PC-9 (cell line): ENCODE results near the gene PRXL2A. TPM values are rescaled to one million over a fixed set of nuclear protein-coding genes. Genes with fewer than 3 reads are reported as not detected.

Experiments used
- BruUV-seq: library from RNA; stranded (reverse); fragments of 400-500 nt; replicated peaks from 2 replicates; lab custom pipeline; 2021; lab: Mats Ljungman, UMichigan
- CTCF ChIA-PET: fragments of 300-600 bp; sonication (Branson Sonifier 250); formaldehyde crosslinking; loops from one replicate; lab custom pipeline; 2022; ENCODE audit warnings: antibody characterized with exemption; lab: Charles Lee
- POLR2A ChIA-PET: fragments of 300-600 bp; sonication (Branson Sonifier 250); formaldehyde crosslinking; loops from one replicate; lab custom pipeline; 2022; ENCODE audit warnings: antibody characterized with exemption; ENCODE audit not compliant: unreplicated experiment; lab: Charles Lee
- DNase-seq, 2 experiments: peaks; one replicate each; pipeline versions ENCODE4 v3.0.0 to v3.0.0-alpha.2; 2015 to 2022; ENCODE audit warnings: mixed read lengths in 1 of 2
- H2AFZ ChIP-seq: fragments of 200-600 bp; sonication (generic); 2 replicates; pipeline ENCODE4 v1.8.1; 2017; ENCODE audit warnings: antibody characterized with exemption
- H3F3A ChIP-seq: fragments of 200-600 bp; sonication (generic); 2 replicates; pipeline ENCODE4 v1.8.1; 2017; ENCODE audit warnings: antibody characterized with exemption, mild to moderate bottlenecking, low read depth; ENCODE audit not compliant: insufficient read depth
- H3K27ac ChIP-seq: fragments of 200-600 bp; sonication (generic); 2 replicates; pipeline ENCODE4 v1.6.1; 2016; ENCODE audit warnings: mixed run types
- H3K27me3 ChIP-seq: fragments of 200-600 bp; sonication (generic); 2 replicates; pipeline ENCODE4 v1.6.1; 2016; ENCODE audit warnings: low read depth, mixed run types; ENCODE audit not compliant: insufficient read depth
- H3K36me3 ChIP-seq: fragments of 200-600 bp; sonication (generic); 2 replicates; pipeline ENCODE4 v1.6.1; 2016; ENCODE audit warnings: low read depth, mixed run types
- H3K4me1 ChIP-seq: fragments of 200-600 bp; sonication (generic); replicated peaks from 2 replicates; pipeline ENCODE4 v1.6.1; 2016; ENCODE audit warnings: mixed run types; ENCODE audit not compliant: insufficient read depth
- H3K4me2 ChIP-seq: fragments of 200-600 bp; sonication (generic); 2 replicates; pipeline ENCODE4 v1.6.1; 2017; ENCODE audit warnings: mixed run types
- H3K4me3 ChIP-seq: fragments of 200-600 bp; sonication (generic); 2 replicates; pipeline ENCODE4 v1.6.1; 2016; ENCODE audit warnings: mixed run types
- H3K79me2 ChIP-seq: fragments of 200-600 bp; sonication (generic); 2 replicates; pipeline ENCODE4 v1.6.1; 2017; ENCODE audit warnings: low read depth, mixed run types
- H3K9me2 ChIP-seq: fragments of 200-600 bp; sonication (generic); 2 replicates; pipeline ENCODE4 v1.8.1; 2017; ENCODE audit warnings: mild to moderate bottlenecking; ENCODE audit not compliant: insufficient read depth
- H3K9me3 ChIP-seq: fragments of 200-600 bp; sonication (generic); 2 replicates; pipeline ENCODE4 v1.8.1; 2016; ENCODE audit warnings: low read depth; ENCODE audit not compliant: insufficient read depth
- H4K20me1 ChIP-seq: fragments of 200-600 bp; sonication (generic); 2 replicates; pipeline ENCODE4 v1.8.1; 2017; ENCODE audit not compliant: insufficient read depth
- EZH2 ChIP-seq: fragments of 200-600 bp; sonication (generic); IDR thresholded peaks from 2 replicates; pipeline ENCODE4 v1.8.0; 2017; ENCODE audit warnings: antibody characterized with exemption, low read depth
- intact Hi-C: fragments of 100-400 bp; cut with micrococcal nuclease; formaldehyde crosslinking; loops from one replicate; pipeline ENCODE4 v1.10.0; 2022; ENCODE audit not compliant: unreplicated experiment
- total RNA-seq: library from RNA; stranded (reverse); gene quantifications from 2 replicates; pipeline ENCODE4 v1.2.3, GENCODE V29; 2021
- TF ChIP-seq, protein P1 (sequence below): fragments of 200-600 bp; sonication (generic); conservative IDR thresholded peaks from 2 replicates; pipeline ENCODE4 v1.6.1; 2017; ENCODE audit warnings: mixed run types, antibody characterized with exemption, mild to moderate bottlenecking, moderate library complexity

The PRXL2A gene
- total RNA-seq, 1 experiment from 2014 or later: 88.7 TPM

DNA sequence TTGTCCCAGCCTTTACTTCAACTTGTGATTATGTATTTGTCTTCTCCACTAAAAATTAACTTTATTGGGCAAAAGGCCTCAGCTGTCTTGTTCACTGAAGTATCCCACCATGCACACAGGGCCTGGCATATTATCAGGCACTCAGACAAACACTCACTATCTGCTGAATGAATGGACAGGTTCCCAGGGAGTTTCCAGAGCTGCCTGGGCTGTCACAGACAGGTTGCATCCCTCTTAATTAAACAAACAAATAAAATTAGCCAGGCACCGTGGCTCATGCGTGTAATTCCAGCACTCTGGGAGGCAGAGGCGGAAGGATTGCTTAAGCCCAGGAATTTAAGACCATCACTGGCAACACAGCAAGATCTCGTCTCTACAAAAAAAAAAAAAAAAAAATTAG, 44.3 kb downstream of the PRXL2A start:
- no peak for DNase-seq
- Histone ChIP-seq H3K36me3 (peaks cover 4% of the 10 kb centered on the region; the same call in 1 of the 2 replicates), H3K9me3 (0 out of 2 replicates have a peak, but pooled peaks cover 3% of the 10 kb centered on the region), H3K4me1 (peaks cover 36% of the 10 kb centered on the region), H3K27me3 (no peaks in the 10 kb centered on the region), H3K4me3 (peak overlapping the region; percentile 67; the same call in 1 of the 2 replicates), H3K4me2 (peak overlapping the region; percentile 91), H3F3A (peaks cover 23% of the 10 kb centered on the region; the same call in 1 of the 2 replicates), H4K20me1 (peaks cover 23% of the 10 kb centered on the region), H3K79me2 (peaks cover 54% of the 10 kb centered on the region), H3K27ac (no peak overlapping the region; the same call in 1 of the 2 replicates), H2AFZ (no peak overlapping the region), H3K9me2 (no peaks in the 10 kb centered on the region)
- intact Hi-C loops: loop anchor here (1.0 kb wide), 1 partner anchor 23 kb away; no protein-coding TSS in a partner anchor
- ChIA-PET CTCF (interaction anchor here (0.9 to 1.4 kb wide), 2 partner anchors 8 to 19 kb away, joined by 3 to 10 read pairs; no protein-coding TSS in a partner anchor), POLR2A (no interaction called here)
- TF ChIP-seq, protein P1, sequence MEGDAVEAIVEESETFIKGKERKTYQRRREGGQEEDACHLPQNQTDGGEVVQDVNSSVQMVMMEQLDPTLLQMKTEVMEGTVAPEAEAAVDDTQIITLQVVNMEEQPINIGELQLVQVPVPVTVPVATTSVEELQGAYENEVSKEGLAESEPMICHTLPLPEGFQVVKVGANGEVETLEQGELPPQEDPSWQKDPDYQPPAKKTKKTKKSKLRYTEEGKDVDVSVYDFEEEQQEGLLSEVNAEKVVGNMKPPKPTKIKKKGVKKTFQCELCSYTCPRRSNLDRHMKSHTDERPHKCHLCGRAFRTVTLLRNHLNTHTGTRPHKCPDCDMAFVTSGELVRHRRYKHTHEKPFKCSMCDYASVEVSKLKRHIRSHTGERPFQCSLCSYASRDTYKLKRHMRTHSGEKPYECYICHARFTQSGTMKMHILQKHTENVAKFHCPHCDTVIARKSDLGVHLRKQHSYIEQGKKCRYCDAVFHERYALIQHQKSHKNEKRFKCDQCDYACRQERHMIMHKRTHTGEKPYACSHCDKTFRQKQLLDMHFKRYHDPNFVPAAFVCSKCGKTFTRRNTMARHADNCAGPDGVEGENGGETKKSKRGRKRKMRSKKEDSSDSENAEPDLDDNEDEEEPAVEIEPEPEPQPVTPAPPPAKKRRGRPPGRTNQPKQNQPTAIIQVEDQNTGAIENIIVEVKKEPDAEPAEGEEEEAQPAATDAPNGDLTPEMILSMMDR: no peak
- TF ChIP-seq EZH2: no peak
- no TSS peak for BruUV-seq

DNA sequence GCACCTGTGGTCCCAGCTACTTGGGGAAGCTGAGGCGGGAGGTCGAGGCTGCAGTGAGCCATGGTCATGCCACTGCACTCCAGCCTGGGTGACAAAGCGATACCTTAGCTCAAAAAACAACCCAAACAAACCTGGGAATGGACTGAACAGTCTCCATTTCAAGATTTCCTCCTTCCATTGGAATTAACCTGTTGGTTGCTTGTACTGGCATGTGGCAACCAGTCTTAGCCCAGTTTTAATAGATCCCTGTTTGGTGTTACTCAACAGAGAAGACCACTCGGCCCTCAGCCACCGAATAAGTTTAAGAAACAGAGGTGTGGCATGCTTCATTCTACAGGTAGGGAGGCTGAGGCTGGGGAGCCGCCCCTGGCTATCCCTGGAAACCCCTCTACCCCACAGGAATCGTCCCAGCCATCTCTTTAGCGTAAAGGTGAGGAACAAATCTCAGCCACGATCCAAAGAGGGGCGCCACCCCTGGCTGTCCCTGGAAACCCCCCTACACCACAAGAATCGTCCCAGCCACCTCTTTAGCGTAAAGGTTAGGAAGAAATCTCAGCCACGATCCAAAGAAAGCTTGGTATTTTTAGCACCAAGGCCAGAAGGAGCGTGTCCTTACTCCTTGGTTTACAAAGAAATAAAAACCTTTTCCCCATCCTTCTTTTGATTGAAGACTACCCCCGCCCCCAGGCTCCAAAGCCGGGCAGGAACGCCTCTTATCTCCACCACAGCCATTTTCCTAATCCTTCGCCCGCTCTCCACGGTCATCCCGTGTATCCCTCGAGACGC, 44.9 kb downstream of the PRXL2A start:
- TF ChIP-seq, protein P1: no peak
- TF ChIP-seq EZH2: no peak
- TSS peak; percentile 89 for BruUV-seq
- peaks cover 29% of the 10 kb centered on the region; the same call in 1 of the 2 replicates for H3F3A ChIP-seq
- intact Hi-C loops: loop anchor here (1.0 kb wide), 1 partner anchor 24 kb away; no protein-coding TSS in a partner anchor
- H3K4me1 ChIP-seq: peaks cover 42% of the 10 kb centered on the region
- ChIA-PET POLR2A (interaction anchor here (0.6 to 0.9 kb wide), 2 partner anchors 42 to 48 kb away, joined by 4 to 24 read pairs; no protein-coding TSS in a partner anchor), CTCF (interaction anchor here (0.6 to 1.4 kb wide), 4 partner anchors 9 to 72 kb away, joined by 3 to 10 read pairs (median 4); no protein-coding TSS in a partner anchor)
- H3K4me3 ChIP-seq: peak overlapping the region; percentile 67
- peaks cover 60% of the 10 kb centered on the region for H3K79me2 ChIP-seq
- H2AFZ ChIP-seq: peak overlapping the region; percentile 88
- H3K9me2 ChIP-seq: no peaks in the 10 kb centered on the region
- H3K27me3 ChIP-seq: no peaks in the 10 kb centered on the region
- H3K27ac ChIP-seq: peak overlapping the region; percentile 61
- peak overlapping the region; percentile 91 for H3K4me2 ChIP-seq
- H4K20me1 ChIP-seq: peaks cover 28% of the 10 kb centered on the region
- DNase-seq: no peak
- H3K9me3 ChIP-seq: 0 out of 2 replicates have a peak, but pooled peaks cover 3% of the 10 kb centered on the region
- H3K36me3 ChIP-seq: peaks cover 7% of the 10 kb centered on the region; the same call in 1 of the 2 replicates

DNA sequence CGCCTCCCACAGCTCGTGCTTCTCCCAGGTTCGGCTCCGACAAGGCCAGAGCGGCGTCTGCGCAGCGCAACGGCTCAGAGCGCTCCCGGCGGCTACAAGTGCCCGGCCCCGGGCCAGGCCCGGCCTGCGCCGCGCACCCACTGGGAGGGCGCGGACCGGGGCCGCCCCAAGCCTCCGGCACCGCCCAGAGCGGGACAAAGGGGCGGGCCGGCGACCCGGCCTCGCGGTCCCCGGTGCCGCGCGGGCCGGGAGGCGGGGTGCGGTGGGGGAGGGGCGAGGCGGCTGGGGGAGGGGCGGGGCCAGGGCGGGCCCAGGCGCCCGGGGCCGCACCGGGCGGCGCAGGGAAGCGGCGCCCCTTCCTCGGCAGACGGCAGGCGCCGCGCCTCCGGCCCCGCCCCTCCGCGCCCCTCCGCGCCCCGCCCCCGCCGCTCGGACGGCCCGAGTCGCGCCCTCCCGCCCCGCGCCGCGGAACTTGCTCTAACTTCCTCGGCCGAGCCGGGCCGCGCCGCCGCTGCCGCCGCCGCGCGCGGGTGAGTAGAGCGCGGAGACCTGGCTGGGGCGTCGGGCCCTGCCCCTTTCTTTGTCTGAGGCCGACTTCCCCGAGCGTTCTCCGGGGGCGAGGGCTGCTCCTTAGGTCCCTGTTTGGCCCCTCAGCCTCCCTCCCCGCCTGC, 45.6 kb downstream of the PRXL2A start, which contains the start of gene TSPAN14:
TSPAN14 (plus strand) TSS at position 469 of the 671 bp plus-strand sequence. CDS start 34,924 bp downstream, outside the sequence.
- intact Hi-C loops: loop anchor here (1.0 kb wide), 1 partner anchor 25 kb away; no protein-coding TSS in a partner anchor
- no peak for TF ChIP-seq EZH2
- TF ChIP-seq, protein P1: no peak
- Histone ChIP-seq H3K4me1 (peaks cover 49% of the 10 kb centered on the region), H3K27me3 (no peaks in the 10 kb centered on the region), H3K79me2 (peaks cover 68% of the 10 kb centered on the region), H3K27ac (peak within 1 kb of the TSS; percentile 75), H3K4me2 (peak within 1 kb of the TSS; percentile 95), H3K9me2 (no peaks in the 10 kb centered on the region), H3K9me3 (0 out of 2 replicates have a peak, but pooled peaks cover 3% of the 10 kb centered on the region), H2AFZ (peak within 1 kb of the TSS; percentile 88), H4K20me1 (peaks cover 28% of the 10 kb centered on the region), H3F3A (peaks cover 36% of the 10 kb centered on the region; the same call in 1 of the 2 replicates), H3K4me3 (peak within 1 kb of the TSS; percentile 94), H3K36me3 (peaks cover 7% of the 10 kb centered on the region; the same call in 1 of the 2 replicates)
- CTCF ChIA-PET: interaction anchor here (0.6 to 1.4 kb wide), 4 partner anchors 9 to 71 kb away, joined by 3 to 10 read pairs (median 4); no protein-coding TSS in a partner anchor
- POLR2A ChIA-PET: interaction anchor here (0.6 to 0.9 kb wide), 2 partner anchors 43 to 48 kb away, joined by 4 to 24 read pairs; no protein-coding TSS in a partner anchor
- no TSS peak for BruUV-seq
- peak; percentile 64 to 89 for DNase-seq
